Aorta (tissue), 5 donors: ENCODE data around the gene ROBO2. TPM values are rescaled to one million over a fixed set of nuclear protein-coding genes. Genes with fewer than 3 reads are reported as not detected.

Experiments
- ATAC-seq: fragments of 200-7000 bp; cut with Tn5 transposase; one replicate; pipeline ENCODE4 v1.9.1; 2022; ENCODE audit warnings: moderate library complexity; ENCODE audit not compliant: low FRiP score
- DNase-seq, 2 donors: peaks; one replicate each; pipeline ENCODE4 v3.0.0-alpha.2; 2020
- H3K27ac ChIP-seq, 2 donors: one replicate each; pipeline ENCODE4 v1.5.1; 2013; ENCODE audit warnings: low read length in 2 of 2, mild to moderate bottlenecking in 2 of 2, moderate library complexity in 2 of 2, control low read depth in 1 of 2, inconsistent platforms in 1 of 2, low read depth in 1 of 2
- H3K27me3 ChIP-seq, 2 donors: one replicate each; pipeline ENCODE4 v1.6.1; 2013; ENCODE audit warnings: control low read depth in 1 of 2, low read length in 1 of 2, mild to moderate bottlenecking in 1 of 2, moderate library complexity in 1 of 2; ENCODE audit not compliant: insufficient read depth in 2 of 2, control insufficient read depth in 1 of 2
- H3K36me3 ChIP-seq, 2 donors: one replicate each; pipeline ENCODE4 v1.6.1; 2013; ENCODE audit warnings: control low read depth in 1 of 2, low read length in 1 of 2, mild to moderate bottlenecking in 1 of 2; ENCODE audit not compliant: insufficient read depth in 2 of 2, control insufficient read depth in 1 of 2
- H3K4me1 ChIP-seq, 2 donors: one replicate each; pipeline ENCODE4 v1.6.1; 2013; ENCODE audit warnings: low read length in 2 of 2, control low read depth in 1 of 2, mild to moderate bottlenecking in 1 of 2, moderate library complexity in 1 of 2; ENCODE audit not compliant: insufficient read depth in 2 of 2, control insufficient read depth in 1 of 2
- H3K4me3 ChIP-seq, 2 donors: one replicate each; pipeline ENCODE4 v1.5.1; 2013; ENCODE audit warnings: low read length in 2 of 2, control low read depth in 1 of 2, mild to moderate bottlenecking in 1 of 2
- H3K9me3 ChIP-seq: one replicate; pipeline ENCODE4 v1.6.1; 2013; ENCODE audit warnings: mild to moderate bottlenecking, low read length; ENCODE audit not compliant: control insufficient read depth
- WGBS, 2 donors: extraction: QIAGEN DNeasy Blood & Tissue Kit; methylation state at CpG; one replicate each; pipeline ENCODE4 v1.1.7; 2013; 5-methylcytosine and 5-hydroxymethylcytosine counted together
- intact Hi-C, 2 donors: fragments of 100-400 bp; cut with DNase I; formaldehyde crosslinking; loops; one replicate each; pipeline versions ENCODE4 v1.14.2 to v1.15.0; 2022
- polyA plus RNA-seq, 2 donors: library from polyadenylated mRNA; stranded (reverse); fragments of 200-250 nt; gene quantifications; one replicate each; pipeline ENCODE4 v1.2.3, GENCODE V29; 2013
- total RNA-seq, 2 donors: library from RNA; stranded (reverse); fragmentation: NEBNext Ultra II Directional; extraction: Animal tissue kit (Norgen Biotek cat#: 25700); gene quantifications; one replicate each; pipeline ENCODE4 v1.2.1, GENCODE V29; 2021
- donor health status: healthy with polysubstance abuse.
- donor health status: Bipolar disorder and iron deficiency.
- donor health status: DM: no; HTN: no; CAD: no.
- donor health status: DM: no; HTN: no; CAD: no.
- donor health status: DM: yes; HTN: yes; CAD: no.

The ROBO2 gene
- total and polyA plus RNA-seq, 4 donors: 0.05 to 1.3 (median 0.58) TPM

DNA sequence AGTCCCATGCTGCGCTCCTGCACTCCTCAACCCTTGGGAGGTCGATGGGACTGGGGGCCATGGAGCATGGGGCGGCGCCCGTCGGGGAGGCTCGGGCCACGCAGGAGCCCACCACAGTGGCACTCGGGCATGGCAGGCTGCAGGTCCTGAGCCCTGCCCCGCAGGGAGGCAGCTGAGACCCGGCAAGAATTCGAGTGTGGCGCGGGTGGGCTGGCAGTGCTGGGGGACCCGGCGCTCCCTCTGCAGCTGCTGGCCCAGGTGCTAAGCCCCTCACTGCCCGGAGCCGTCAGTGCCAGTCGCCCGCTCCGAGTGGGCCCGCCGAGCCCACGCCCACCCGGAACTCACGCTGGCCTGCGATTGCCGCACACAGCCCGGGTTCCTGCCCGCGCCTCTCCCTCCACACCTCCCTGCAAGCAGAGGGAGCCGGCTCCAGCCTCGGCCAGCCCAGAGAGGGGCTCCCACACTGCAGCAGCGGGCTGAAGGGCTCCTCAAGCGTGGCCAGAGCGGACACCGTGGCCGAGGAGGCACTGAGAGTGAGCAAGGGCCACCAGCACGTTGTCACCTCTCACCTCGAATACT lies 200.3 kb downstream of the ROBO2 start:
- no peaks in the 10 kb centered on the region for H3K27me3 ChIP-seq
- 96 to 98% methylated on average over 33 to 40 of the region's 40 CpGs for WGBS, 2 donors
- no peak for ATAC-seq
- no peak overlapping the region for H3K27ac ChIP-seq
- H3K4me3 ChIP-seq: no peak overlapping the region
- no peak for DNase-seq
- H3K9me3 ChIP-seq: no peaks in the 10 kb centered on the region
- H3K4me1 ChIP-seq: no peaks in the 10 kb centered on the region
- intact Hi-C loops: no loop called here
- no peaks in the 10 kb centered on the region for H3K36me3 ChIP-seq

GRCh38 chr3:77242371-77242770 lies 202.5 kb downstream of the ROBO2 start:
- Histone ChIP-seq H3K27me3 (no peaks in the 10 kb centered on the region), H3K36me3 (no peaks in the 10 kb centered on the region), H3K4me1 (no peaks in the 10 kb centered on the region), H3K9me3 (no peaks in the 10 kb centered on the region), H3K4me3 (no peak overlapping the region), H3K27ac (no peak overlapping the region)
- 49 to 60% methylated on average over 2 of the region's 2 CpGs for WGBS, 2 donors
- DNase-seq (no peak), ATAC-seq (no peak)
- intact Hi-C loops: no loop called here

GRCh38 chr3:77244981-77245380 lies 205.1 kb downstream of the ROBO2 start:
- H3K4me1 ChIP-seq: no peaks in the 10 kb centered on the region
- no peaks in the 10 kb centered on the region for H3K36me3 ChIP-seq
- H3K4me3 ChIP-seq: no peak overlapping the region
- ATAC-seq (no peak), DNase-seq (no peak)
- 90 to 91% methylated on average over 3 of the region's 3 CpGs for WGBS, 2 donors
- intact Hi-C loops: no loop called here
- no peak overlapping the region for H3K27ac ChIP-seq
- no peaks in the 10 kb centered on the region for H3K9me3 ChIP-seq
- no peaks in the 10 kb centered on the region for H3K27me3 ChIP-seq

DNA sequence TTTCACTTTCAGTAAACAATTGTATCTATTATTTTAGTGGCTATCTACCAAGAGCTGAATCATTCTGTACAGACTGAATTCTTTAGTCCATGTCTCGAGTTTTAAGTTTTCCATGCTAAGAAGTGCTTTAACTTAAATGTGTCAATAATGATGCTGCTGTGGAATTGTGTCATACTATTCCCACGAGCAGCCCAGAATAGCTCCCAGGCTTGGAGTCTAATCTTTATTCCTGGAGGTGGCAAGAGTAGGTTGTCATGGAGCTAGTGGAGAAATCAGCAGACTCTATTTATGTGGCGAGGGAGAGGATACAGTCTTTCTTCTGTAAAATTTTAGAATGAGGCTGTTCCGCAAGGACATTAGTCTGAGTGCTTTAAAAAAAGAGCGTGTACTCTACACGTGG lies 207.2 kb downstream of the ROBO2 start:
- H3K27me3 ChIP-seq: no peaks in the 10 kb centered on the region
- WGBS, 2 donors: 30 to 40% methylated on average over 6 of the region's 6 CpGs
- H3K9me3 ChIP-seq: no peaks in the 10 kb centered on the region
- DNase-seq: no peak
- H3K36me3 ChIP-seq: no peaks in the 10 kb centered on the region
- H3K4me3 ChIP-seq: no peak overlapping the region
- no peaks in the 10 kb centered on the region for H3K4me1 ChIP-seq
- no peak overlapping the region for H3K27ac ChIP-seq
- intact Hi-C loops: no loop called here
- ATAC-seq: no peak

GRCh38 chr3:77247817-77248216 lies 207.9 kb downstream of the ROBO2 start:
- intact Hi-C loops: no loop called here
- no peaks in the 10 kb centered on the region for H3K27me3 ChIP-seq
- no peak overlapping the region for H3K27ac ChIP-seq
- H3K4me3 ChIP-seq: no peak overlapping the region
- H3K9me3 ChIP-seq: no peaks in the 10 kb centered on the region
- ATAC-seq (no peak), DNase-seq (no peak)
- H3K4me1 ChIP-seq: no peaks in the 10 kb centered on the region
- no peaks in the 10 kb centered on the region for H3K36me3 ChIP-seq
- WGBS, 2 donors: 80 to 83% methylated on average over 7 of the region's 7 CpGs

GRCh38 chr3:77248420-77248819 lies 208.5 kb downstream of the ROBO2 start:
- ATAC-seq (peak; percentile 44), DNase-seq (peak in 1 of 2 donors; percentile 69)
- no peaks in the 10 kb centered on the region for H3K27me3 ChIP-seq
- no peaks in the 10 kb centered on the region for H3K36me3 ChIP-seq
- intact Hi-C loops: no loop called here
- WGBS, 2 donors: 91 to 93% methylated on average over 17 of the region's 17 CpGs
- H3K4me1 ChIP-seq: no peaks in the 10 kb centered on the region
- H3K4me3 ChIP-seq: no peak overlapping the region
- no peaks in the 10 kb centered on the region for H3K9me3 ChIP-seq
- no peak overlapping the region for H3K27ac ChIP-seq

DNA sequence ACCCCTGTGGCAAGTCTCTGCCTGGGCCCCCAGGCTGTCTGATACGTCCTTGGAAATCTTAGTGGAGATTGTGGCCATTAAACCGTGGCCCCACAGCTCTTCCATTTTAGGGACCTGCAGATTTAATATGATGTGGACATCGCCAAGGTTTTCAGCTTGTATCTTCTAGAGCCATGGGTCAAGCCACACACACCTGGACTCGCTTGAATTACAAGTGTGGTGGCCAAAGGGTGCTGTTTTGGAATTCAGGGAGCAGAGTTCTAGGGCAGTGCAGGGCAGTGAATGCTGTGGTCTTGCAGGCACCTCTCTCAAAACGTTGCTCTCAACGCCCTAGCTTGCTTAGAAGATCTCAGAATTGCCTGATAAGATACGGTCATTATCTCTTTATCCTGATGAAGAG lies 211.2 kb downstream of the ROBO2 start:
- Histone ChIP-seq H3K27ac (no peak overlapping the region), H3K4me3 (no peak overlapping the region), H3K4me1 (no peaks in the 10 kb centered on the region), H3K36me3 (no peaks in the 10 kb centered on the region), H3K27me3 (no peaks in the 10 kb centered on the region), H3K9me3 (no peaks in the 10 kb centered on the region)
- WGBS, 2 donors: 89 to 91% methylated on average over 7 of the region's 7 CpGs
- intact Hi-C loops: no loop called here
- ATAC-seq (no peak), DNase-seq (no peak)

DNA sequence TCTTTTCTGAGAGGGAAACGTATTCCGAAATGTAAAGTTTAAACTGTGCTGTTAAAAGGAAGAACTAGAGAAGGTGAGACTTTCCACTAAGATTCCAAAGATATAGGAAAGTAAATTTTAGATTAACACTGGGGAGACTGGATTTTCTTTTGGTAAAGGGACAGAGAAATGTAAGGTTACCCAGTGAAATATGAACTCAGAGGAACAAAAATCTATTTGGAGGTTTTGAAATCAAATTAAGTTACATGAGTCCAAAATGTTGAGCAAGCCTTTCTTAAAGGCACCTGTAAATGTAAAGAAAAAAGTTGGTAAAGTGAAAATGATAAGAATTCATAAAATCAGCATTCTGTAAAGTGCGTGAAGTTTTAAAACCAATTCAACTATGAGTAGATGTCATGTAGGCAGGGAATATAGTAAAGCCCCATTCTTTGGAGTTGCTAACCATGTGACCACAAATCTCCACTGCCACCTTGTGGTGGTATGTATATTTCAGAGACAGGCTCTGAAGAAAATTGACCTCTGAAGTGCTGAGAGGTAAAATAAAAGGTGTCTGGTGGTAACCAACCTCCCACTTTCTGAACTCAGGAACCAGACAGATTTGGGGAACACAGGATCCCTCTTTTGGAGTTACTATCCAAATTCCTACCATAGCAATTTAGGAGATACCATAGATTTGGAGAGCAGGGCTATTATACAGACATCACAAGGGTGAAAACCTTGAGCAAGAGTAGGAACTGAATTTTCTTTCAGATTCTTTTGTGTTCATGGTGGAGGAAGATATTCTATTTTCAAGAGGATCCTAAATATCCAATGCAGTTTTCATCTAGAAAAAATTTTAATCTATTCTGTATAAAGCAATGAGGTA lies 215.3 kb downstream of the ROBO2 start:
- 65% methylated on average over 3 of the region's 3 CpGs for WGBS, 2 donors

More for the DNA sequence above, 215.3 kb downstream of the ROBO2 start:
- Histone ChIP-seq H3K4me3 (no peak overlapping the region), H3K27me3 (no peaks in the 10 kb centered on the region), H3K27ac (no peak overlapping the region), H3K4me1 (no peaks in the 10 kb centered on the region), H3K36me3 (no peaks in the 10 kb centered on the region), H3K9me3 (no peaks in the 10 kb centered on the region)
- ATAC-seq: peak; percentile 79
- no peak for DNase-seq
- intact Hi-C loops: loop anchor here (5.0 kb wide), 1 partner anchor 218 kb away; no protein-coding TSS in a partner anchor
